PFSK-1 (cell line): ENCODE data around the gene TFEB.

Experiments used
- POLR2AphosphoS5 ChIP-seq: IDR thresholded peaks from 2 replicates; pipeline ENCODE4 v1.6.1; 2012; ENCODE audit warnings: low read depth, mild to moderate bottlenecking, control low read depth, low read length, moderate library complexity
- TAF1 ChIP-seq: IDR thresholded peaks from 2 replicates; pipeline ENCODE4 v1.6.1; 2012; ENCODE audit warnings: low read length, control low read depth, borderline replicate concordance; ENCODE audit not compliant: insufficient read depth

- TF ChIP-seq POLR2AphosphoS5 (no peak), TAF1 (no peak)
These were observed 35.1 kb upstream of the TFEB start for GRCh38 chr6:41770381-41771057.
